GM18858 (cell line): ENCODE results near the gene RIBC2.
"Not testable (repeated sequence)": the region's sequence is repeated elsewhere in the genome, so short reads cannot be mapped to it uniquely, and the experiment has no call there.

Experiments used
- ATAC-seq: cut with Tn5 transposase; IDR thresholded peaks from one replicate; pipeline ENCODE4 v1.9.1; 2021; ENCODE audit not compliant: unreplicated experiment

Gene RIBC2

DNA sequence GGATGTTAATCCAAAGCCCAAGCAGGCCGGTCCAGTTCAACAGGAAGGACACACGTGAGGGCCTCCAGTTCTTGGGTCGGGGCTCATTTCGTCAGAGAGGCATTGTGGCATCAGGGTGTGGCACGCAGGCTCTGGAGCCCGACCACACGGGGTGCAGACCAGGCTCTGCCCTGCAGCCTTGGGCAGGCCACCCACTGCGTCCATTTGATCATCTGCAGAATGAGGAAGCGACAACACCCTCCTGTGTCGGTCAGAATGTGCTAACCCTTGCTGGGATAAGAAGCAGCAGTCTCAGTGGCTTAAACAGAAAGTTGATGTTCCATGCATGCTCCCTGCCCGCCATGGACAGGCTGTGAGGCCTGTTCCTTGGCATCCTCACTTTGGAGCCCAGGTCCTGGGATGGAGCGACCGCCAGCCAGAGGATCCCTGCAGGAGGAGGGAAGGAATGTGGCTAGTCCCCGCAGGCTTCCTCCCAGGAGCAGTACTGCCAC, 10.8 kb downstream of the RIBC2 start:
- no peak for ATAC-seq

DNA sequence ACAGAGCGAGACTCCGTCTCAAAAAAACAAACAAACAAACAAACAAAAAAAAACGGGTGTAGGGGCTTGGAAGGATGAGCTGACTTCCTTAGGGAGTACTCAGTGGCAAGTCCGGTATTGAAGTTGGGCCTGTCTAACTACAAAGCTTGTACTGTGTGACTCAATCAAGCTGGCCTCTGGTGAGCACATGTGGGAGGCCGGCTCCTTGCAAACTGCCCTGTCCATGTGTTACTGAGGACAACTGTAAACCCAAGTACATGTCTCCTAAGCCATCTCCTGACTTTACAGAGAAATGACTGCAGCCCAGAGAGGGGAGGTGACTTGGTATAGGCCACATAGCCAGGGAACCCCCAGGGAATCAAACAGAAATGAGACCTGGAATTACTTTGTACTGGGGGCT, 11.6 kb downstream of the RIBC2 start:
- ATAC-seq, result no peak

DNA sequence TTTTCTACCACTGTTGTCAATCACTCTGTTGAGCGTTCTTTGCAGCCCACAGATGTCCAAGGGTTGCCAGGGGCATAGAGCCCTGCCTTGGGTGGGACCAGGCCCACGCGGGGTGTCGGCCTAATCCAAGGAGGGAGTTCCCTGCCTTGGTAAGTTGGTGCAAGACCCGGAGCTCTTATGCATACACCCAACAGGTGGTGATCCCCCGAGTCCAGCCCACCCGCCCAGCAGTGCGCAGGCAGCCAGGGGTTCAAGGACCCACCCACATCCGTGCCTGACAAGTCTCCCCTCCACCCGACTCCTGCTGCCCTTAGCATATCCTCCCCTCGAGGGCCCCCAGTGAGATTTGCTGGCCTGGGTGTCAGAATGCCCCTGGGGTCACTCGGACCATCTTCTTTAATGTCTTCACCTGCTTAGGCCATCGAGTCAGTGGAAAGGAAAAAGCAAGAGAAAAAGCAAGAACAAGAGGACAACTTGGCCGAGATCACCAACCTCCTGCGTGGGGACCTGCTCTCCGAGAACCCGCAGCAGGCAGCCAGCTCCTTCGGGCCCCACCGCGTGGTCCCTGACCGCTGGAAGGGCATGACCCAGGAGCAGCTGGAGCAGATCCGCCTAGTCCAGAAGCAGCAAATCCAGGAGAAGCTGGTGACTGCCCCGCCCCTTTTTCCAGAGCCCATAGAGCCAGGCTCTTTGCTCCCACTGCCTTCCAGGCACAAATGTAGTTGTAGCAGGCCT, 12.2 kb downstream of the RIBC2 start:
- no peak for ATAC-seq

DNA sequence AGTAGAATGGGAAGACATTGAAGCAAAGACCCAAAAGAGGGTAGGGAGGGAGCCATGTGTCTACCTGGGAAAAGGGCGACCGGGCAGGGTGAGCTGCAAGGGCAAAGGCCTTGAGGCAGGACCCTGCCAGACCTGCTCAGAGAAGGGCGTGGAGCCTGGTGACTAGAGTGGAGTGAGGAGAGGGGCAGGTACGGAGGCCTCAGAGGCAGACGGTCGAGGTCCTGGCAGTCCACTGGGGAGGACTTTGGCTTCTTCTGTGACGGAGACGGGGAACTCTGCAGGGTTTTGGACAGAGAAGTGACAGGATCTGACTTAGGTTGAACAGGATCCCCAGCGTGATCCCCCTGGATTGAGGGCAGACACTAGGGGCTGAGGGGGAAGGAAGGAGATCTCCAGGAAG, 12.9 kb downstream of the RIBC2 start:
- ATAC-seq, result no peak

DNA sequence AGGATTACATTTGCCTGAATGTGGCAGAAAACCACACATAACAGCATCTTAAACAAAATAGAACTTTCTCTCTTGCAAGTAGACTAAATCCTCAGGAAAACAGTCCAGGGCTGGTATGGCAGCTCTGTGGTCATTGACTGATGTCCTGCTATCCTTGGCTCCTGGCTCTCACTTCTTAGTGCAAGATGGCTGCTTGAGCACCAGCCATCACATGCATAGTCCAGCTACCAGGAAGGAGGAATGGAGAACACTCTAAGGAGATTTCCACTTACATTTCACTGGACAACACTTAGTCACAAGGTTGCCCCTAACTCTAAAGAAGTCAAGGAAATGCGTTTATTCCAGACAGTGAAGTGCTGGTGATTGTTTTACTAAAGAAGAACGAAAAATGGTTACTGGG, 13.6 kb downstream of the RIBC2 start:
- ATAC-seq, result no peak

DNA sequence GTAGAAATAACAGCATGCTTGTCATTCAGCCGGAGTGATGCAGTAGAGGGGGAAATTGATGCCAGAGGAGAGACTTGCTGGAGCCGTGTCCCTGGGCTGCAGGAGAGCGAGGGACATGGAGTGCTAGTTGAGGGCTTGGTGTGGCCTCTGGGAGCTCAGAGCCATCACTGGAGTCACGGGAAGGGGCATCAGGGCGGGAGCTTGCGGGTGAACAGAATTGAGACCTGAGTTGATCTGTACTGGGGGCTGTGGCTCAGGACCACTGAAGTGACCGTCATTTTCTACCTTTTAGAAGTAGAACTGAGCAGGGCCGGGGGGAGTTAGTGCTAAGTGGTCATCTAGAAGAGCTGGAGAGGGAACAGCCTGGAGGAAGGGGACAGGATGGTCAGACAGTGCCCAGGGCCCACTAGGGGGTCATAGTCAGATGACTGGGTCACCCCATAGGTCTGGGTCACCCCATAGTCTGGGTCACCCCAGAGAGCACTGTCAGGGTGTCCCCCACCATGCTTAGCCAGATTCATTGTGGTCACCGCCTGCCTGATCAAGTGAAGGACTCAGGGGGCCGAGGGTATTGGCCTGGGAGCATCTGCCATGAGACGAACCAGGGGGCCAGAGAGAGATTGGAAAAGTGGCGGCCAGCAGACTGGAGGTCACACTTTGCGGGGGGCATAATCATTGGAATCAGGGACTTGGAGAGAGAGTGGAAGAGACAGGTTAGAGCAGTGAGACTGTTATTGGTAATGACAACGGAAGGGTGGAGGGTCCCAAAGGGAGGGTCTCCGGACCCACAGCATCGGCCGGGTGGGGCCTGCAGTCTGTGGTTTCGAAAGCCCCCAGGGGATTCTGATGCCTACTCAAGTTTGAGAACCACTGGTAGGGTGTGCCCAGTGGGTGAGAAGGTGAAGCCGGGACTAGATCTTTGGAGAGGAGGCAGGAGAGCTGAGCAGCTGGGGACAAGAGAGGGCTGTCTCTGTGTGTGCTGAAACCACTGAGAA, 15.2 kb downstream of the RIBC2 start:
- ATAC-seq, result no peak

DNA sequence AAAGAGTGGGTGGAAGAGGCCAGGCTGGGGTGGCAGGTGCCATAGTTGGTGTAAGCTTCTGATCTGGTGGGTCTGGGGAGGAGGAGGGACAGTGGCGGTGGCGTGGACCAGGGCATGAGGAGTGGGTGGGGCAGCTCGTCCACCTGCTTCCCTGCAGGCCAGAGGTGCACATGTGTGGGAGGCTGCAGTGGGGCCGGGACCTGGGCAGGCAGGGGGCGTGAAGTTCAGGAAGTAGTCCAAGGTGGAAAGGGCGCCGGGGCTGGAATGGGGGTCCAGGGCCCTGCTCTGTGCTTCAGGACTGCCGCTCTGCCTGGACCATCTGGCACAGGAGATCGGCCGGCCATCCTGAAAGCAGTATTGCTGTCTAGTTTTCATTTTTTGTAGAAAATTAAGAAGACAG, 15.9 kb downstream of the RIBC2 start:
- no peak for ATAC-seq

DNA sequence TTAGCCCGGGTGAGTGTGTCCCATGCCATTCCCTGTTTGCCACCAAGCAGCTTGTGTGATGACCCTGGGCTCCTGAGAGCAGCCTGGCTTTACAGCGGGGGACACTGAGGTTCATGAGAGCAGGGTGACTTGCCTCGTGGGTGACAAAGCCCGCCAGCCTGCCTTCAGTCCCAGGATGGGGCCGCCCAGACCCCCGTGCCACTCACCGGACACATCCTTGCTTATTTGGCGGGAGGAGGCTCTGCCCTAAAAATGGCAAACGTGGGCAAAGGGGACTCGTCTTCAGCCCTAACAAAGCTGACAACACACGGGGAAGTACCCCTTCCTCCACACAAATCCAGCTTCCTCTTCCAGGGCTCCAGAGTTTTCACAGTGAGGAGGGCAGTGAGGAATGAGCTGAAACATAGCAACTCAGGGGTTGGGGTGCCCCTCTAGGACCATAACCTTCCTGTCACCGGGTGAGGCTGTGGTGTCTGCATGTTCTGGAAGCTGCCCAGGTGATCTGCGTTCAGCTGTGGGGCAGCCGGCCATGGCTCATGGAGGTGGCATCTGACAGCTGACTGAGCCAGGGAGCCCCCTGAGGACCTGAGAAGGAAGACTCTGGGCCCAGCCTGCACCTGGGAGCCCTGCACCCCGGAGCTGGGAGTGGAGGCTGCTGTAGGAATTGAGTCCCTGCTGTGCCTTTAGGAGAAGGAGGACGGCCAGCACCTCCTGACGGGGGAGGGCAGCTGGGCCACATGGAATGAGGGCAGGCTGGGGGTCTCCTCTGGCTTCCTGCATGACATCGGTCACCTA, 16.7 kb downstream of the RIBC2 start:
- no peak for ATAC-seq

DNA sequence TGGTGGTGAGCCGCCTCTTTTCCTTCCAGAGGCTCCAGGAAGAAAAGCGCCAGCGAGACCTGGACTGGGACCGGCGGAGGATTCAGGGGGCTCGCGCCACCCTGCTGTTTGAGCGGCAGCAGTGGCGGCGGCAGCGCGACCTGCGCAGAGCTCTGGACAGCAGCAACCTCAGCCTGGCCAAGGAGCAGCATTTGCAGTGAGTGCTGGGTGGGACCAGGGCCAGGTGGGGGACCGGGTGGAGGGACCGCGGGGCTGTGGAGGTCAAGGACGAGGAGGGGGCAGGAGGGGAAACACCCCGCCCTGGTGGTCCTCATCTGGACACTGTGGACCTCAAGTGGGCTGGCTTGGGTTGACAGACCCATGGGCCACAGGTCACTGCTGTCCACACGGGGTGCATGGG, 17.4 kb downstream of the RIBC2 start:
- no peak for ATAC-seq

DNA sequence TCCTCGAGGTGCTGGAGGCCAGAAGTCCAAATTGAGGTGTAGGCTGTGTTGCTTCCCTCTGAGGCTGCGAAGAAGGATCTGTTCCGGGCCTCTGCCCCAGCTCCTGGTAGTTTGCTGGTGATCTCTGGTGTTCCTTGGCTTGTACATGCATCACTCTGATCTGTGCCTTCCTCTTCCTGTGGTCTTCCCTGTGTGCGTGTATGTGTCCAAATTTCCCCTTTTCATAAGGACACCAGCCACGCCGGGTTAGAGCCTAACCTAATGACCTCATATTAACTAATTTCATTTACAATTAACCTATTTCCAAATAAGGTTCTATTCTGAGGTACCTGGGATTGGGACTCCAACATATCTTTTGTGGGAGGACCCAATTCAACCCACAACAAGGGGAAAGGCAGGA, 21.5 kb downstream of the RIBC2 start:
- no peak for ATAC-seq

DNA sequence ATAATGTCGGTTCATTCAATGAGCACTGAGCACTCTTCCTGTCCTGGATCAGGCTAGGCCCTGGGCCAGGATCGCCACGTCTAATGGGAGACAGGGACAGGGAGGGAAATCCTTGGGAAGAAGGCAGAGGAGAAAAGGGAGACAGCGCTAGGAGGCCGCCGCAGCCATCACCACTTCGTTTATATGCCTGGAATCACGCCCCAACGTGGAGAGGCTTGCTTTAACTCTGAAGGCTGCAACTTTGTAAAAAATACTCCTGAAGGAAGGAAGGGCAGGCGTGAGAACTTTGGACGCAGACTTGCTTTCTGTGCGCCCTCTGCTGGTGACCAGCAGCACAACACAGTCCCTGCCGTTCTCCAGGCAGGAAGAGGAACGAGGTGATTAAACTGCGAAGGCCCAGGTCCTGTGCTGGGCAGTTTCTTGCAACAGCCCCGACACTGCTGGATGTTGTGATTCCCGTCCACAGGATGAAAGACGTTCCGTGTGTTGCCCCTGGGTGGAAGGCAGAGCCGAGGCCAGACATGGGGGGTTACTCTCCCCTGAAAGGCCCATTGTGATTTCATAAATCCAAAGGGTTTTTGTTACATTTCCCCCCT, 22.1 kb downstream of the RIBC2 start:
- ATAC-seq, result no peak

DNA sequence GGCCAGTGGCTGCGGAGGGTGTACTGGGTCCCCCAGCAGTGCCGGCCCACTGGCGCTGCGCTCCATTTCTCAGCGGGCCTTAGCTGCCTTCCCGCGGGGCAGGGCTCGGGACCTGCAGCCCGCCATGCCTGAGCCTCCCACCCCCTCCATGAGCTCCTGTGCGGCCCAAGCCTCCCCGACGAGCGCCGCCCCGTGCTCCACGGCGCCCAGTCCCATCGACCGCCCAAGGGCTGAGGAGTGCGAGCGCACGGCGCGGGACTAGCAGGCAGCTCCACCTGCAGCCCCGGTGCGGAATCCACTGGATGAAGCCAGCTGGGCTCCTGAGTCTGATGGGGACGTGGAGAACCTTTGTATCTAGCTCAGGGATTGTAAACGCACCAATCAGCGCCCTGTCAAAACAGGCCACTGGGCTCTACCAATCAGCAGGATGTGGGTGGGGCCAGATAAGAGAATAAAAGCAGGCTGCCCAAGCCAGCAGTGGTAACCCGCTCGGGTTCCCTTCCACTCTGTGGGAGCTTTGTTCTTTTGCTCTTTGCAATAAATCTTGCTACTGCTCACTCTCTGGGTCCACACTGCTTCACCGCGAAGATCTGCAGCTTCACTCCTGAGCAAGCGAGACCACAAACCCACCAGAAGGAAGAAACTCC, 23.5 kb downstream of the RIBC2 start:
- not testable (repeated sequence) for ATAC-seq

DNA sequence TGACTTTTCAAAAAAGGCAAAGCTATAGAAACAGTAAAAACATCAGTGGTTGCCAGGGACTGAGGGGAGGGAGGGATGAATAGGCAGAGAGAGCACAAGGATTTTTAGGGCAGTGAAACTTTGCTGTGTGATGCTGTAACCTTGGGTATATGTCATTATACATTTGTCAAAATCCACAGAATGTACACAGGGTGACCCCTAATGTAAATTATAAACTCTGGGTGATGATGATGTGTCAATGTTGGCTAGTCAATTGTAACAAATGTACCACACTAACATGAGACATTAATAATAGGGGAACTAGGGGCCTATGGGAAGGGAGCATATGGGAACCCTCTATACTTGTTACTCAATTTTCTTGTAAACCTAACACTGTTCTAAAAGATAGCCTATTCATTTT, 24.8 kb downstream of the RIBC2 start:
- no peak for ATAC-seq

DNA sequence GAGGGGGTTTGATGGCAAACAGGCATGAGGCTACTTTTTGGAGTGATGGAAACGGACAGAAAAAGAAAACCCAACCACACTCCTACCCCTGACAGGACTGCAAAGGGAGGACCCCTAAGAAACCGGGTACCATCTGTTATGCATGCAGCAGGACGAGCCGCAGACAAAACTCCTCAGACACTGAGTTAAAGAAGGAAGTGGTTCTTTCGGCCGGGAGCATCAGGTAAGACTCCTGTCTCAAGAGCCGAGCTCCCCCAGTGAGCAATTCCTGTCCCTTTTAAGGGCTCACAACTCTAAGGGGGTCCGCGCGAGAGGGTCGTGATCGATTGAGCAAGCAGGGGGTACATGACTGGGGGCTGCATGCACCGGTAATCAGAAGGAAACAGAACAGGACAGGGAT, 27.2 kb downstream of the RIBC2 start:
- not testable (repeated sequence) for ATAC-seq

DNA sequence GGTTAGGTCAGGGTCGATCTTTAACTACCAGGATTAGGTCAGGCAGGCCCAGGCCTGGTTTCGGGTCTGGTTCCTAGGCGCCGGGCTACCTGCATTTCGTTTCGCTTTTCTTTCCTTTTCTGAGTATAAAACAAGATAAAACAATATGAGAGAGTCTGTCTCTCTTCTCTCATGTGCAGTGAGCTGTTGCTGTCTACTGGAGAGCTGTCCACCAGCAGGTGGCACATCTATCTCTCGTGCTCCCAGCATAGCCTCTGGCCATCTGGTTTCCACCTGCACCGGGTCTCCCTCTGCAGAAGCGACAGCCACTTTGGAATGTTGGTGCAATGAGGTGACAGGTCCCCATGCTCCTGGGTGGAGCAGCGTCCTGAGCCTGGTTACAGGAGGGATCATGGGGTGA, 27.6 kb downstream of the RIBC2 start:
- no peak for ATAC-seq

DNA sequence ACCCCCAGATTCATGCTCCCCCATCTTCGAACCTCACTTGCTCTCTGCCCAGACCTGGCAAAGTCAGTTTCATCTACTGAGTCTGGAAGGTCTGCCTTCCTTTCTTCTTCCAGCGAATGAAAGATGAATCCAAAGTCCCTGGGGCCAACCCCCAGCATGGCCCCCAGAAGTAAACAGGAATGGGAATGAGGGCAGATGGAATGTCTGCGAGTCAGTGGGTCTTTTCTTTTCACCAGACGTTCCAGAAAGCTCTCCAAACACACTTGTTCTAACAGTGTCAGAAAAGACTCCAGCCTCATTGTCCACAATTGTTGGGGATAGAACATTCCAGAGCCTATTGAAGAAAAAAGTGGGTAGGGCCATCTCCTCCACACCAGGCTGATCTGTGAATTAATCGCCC, 28.6 kb downstream of the RIBC2 start:
- ATAC-seq, result no peak

DNA sequence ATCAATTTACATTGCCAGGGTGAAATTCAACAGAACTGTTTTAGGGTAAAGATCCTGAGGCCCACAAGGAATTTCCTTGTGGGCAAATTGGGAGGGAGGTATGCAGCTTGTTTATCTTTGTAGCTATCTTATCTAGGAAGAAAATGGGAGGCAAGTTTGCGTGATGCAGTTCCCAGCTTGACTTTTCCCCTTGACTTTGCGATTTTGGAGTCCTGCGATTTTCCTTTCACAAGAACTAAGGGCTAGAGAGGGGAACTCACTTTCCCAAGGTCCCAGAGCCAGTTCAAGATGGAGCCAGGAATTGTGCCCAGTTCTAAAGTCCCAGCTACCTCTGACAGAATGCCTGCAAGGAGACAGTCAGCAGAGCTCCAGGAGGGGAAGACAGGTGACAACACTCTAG, 30.7 kb downstream of the RIBC2 start:
- no peak for ATAC-seq

DNA sequence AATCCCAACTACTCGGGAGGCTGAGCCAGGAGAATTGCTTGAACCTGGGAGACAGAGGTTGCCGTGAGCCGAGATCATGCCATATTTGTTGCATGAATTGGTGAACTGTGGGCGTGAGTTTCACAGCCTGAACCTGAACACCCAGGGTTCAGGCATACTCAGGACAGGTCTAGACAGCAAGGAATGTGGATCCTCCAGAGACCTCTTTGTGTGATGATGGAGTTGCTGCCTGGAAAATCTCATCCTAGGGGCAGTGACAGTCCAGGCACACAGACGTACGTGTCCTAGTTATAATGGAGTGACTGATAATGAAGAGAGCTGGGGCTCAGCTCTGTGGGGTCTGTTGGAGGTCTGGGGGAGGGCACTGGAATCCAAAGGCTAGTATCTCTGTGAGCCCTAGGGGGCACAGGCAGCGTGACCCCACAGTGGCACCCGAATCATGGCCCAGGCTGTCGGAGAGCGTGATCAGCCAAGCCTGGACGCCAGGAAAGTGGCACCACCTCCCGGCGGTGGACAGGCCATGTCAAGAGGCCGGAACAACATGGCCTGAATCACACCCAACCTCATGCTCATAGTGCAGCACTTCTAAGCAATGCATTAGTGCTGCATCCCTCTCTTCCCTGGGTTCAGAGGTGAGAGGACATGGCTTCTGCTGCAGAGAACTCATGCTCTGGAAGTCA, 31.7 kb downstream of the RIBC2 start:
- no peak for ATAC-seq

DNA sequence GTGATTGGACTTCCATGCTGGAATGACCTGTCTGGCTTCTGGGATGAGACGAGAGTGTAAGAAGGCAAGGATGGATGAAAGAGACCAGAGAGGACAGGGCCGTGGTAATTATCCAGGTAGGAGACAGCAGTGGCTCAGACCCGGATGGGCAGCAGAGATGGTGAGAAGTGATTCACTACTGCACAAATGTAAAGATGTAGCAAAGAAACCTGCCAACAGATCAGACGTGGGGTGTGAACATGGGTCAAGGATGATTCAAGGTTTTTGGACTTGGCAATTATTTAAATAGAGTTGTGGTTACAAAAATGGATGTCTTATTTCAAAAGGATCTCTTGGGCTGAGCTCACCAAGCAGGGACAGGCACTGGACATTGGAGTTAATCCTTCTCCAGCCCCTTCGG, 32.7 kb downstream of the RIBC2 start:
- ATAC-seq, result no peak

DNA sequence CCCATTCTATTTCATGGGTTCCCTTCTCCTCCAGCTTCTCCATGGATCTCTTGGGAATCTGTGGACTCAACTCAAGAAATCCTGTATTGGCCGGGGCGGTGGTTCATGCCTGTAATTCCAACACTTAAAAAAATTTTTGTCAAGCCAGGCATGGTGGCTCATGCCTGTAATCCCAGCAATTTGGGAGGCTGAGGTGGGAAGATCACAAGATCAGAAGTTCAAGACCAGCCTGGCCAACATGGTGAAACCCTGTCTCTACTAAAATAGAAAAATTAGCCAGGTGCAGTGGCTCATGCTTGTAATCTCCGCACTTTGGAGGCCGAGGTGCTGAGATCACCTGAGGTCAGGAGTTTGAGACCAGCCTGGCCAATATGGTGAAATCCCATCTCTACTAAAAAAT, 34.1 kb downstream of the RIBC2 start:
- not testable (repeated sequence) for ATAC-seq
